Activated CD4-positive, alpha-beta T cell treated with anti-CD3 and anti-CD28 coated beads for 36 hours (primary cell): ENCODE data around the gene GSTT2B. TPM values are rescaled to one million over a fixed set of nuclear protein-coding genes. Genes with fewer than 3 reads are reported as not detected.
"Not testable (repeated sequence)": the region's sequence is repeated elsewhere in the genome, so short reads cannot be mapped to it uniquely, and the experiment has no call there.

Experiments used
- ATAC-seq: fragments of 200-7000 bp; cut with Tn5 transposase; one replicate; pipeline ENCODE4 v1.10.0; 2021; ENCODE audit warnings: mild to moderate bottlenecking, moderate library complexity
- CTCF ChIA-PET: fragments of 350-600 bp; sonication (Branson Sonifier 250); formaldehyde crosslinking; loops from one replicate; lab custom pipeline; 2021; ENCODE audit warnings: antibody characterized with exemption; lab: Charles Lee
- POLR2A ChIA-PET: fragments of 350-600 bp; sonication (Branson Sonifier 250); formaldehyde crosslinking; loops from one replicate; lab custom pipeline; 2021; ENCODE audit warnings: antibody characterized with exemption, inconsistent platforms; lab: Charles Lee
- DNase-seq: peaks from one replicate; pipeline ENCODE4 v3.0.0-alpha.2; 2020
- H3K27ac Mint-ChIP-seq: one replicate; pipeline ENCODE4 v1.8.0; 2021; ENCODE audit warnings: mixed read lengths
- H3K27me3 Mint-ChIP-seq: one replicate; pipeline ENCODE4 v1.8.0; 2021; ENCODE audit warnings: mixed read lengths
- H3K36me3 Mint-ChIP-seq: one replicate; pipeline ENCODE4 v1.8.0; 2021; ENCODE audit warnings: low read depth, mixed read lengths
- H3K4me1 Mint-ChIP-seq: one replicate; pipeline ENCODE4 v1.8.0; 2021; ENCODE audit warnings: mixed read lengths
- H3K4me3 Mint-ChIP-seq: one replicate; pipeline ENCODE4 v1.8.0; 2021; ENCODE audit warnings: mild to moderate bottlenecking, moderate library complexity, mixed read lengths
- H3K9me3 Mint-ChIP-seq: one replicate; pipeline ENCODE4 v1.8.0; 2021; ENCODE audit warnings: low read depth, mixed read lengths
- intact Hi-C, 2 experiments: fragments of 100-400 bp; cut with DNase I in 1 of 2; cut with micrococcal nuclease in 1 of 2; formaldehyde crosslinking; loops; one replicate each; pipeline versions ENCODE4 v1.14.2 to v1.15.1; 2022 to 2024; cut with DNase I, micrococcal nuclease
- total RNA-seq, 2 experiments: library from RNA; stranded (reverse); gene quantifications; one replicate each; pipeline ENCODE4 v1.2.3, GENCODE V29; 2021

The GSTT2B gene
- total RNA-seq, 2 experiments from 2014 or later = not detected

GRCh38 chr22:23910496-23911190 is 50.4 kb downstream of the GSTT2B start:
- no peak for DNase-seq
- Mint-ChIP-seq H3K27ac (no peak overlapping the region), H3K27me3 (no peaks in the 10 kb centered on the region), H3K36me3 (no peaks in the 10 kb centered on the region), H3K9me3 (no peaks in the 10 kb centered on the region), H3K4me3 (no peak overlapping the region), H3K4me1 (peaks cover 23% of the 10 kb centered on the region)
- intact Hi-C loops = loop anchor here in 1 of 2 experiments (5.0 kb wide), 1 partner anchor 53 kb away; the partner anchor contains the start of gene SLC2A11
- ATAC-seq = no peak
- CTCF ChIA-PET = interaction anchor here (0.7 to 2.4 kb wide), 3 partner anchors 10 to 16 kb away, joined by 4 to 11 read pairs (median 4); partner anchors contain the start of gene MIF
- POLR2A ChIA-PET = no interaction called here

DNA sequence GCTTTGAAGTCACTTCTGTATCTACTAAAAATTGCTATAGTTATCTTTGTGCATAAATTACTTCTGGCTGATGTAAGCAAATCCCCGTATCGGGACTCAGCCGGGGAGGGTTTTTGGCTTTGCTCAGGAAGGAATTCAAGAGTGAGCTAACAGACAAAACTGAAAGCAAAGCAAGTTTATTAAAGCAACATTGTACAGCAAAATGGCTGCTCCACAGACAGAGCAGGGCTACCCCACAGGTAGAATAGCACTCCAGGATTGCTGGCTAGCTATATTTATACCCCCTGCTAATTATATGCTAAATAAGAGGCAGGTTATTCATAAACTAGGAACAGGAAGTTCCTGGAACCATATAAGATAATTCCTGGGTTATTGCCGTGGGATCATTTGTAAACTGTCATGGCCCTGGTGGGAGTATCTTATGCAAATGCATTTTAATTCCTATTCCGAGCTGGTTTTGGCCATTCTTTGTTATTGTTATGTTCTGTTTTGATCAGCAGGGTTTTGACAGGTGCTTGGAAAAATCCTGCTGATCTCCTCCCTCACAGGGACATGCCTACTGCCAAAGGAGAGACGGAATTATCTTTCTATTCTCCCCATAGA is 51.6 kb downstream of the GSTT2B start:
- Mint-ChIP-seq H3K27ac (no peak overlapping the region), H3K4me1 (peaks cover 12% of the 10 kb centered on the region), H3K36me3 (no peaks in the 10 kb centered on the region), H3K9me3 (no peaks in the 10 kb centered on the region), H3K27me3 (no peaks in the 10 kb centered on the region), H3K4me3 (no peak overlapping the region)
- intact Hi-C loops = no loop called here
- CTCF ChIA-PET = interaction anchor here (0.8 to 2.4 kb wide), 4 partner anchors 11 to 15 kb away, joined by 3 to 11 read pairs (median 4); partner anchors contain the start of gene MIF
- ATAC-seq (no peak), DNase-seq (no peak)
- POLR2A ChIA-PET = interaction anchor here (0.7 kb wide), 1 partner anchor 526 kb away, joined by 4 read pairs; no protein-coding TSS in a partner anchor

DNA sequence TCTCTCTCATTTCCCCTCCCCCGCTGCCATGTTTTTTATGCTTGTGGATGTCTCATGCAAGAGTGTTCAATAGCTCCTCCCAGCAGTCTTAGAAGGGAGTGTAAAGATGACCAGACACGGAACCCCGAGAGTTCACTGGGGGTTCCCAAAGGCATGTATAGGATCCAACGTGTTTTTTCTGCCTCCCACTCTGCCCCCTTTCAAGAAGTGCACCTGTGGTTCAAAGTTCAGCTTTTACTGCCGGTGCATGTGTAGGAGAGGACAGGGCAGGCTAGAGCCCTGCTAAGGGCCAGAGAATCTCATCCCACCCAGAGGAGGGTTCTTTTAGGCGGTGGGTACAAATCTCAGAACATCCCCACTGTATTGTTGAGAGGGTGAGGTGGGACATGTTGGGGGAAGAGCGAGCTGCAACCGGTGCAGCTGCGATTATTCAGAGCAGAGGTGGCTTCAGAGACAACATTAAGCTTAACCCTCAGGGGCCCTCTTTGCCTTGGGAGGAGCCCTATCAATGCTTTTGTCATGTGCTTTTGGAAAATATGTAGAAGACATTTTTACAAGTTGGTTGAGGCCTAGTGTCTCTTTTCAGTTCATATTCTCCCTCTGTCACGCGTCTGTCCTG is 52.3 kb downstream of the GSTT2B start:
- CTCF ChIA-PET = interaction anchor here (0.8 to 2.4 kb wide), 3 partner anchors 11 to 14 kb away, joined by 3 to 11 read pairs (median 3); partner anchors contain the start of gene MIF
- intact Hi-C loops = no loop called here
- H3K4me1 Mint-ChIP-seq = peaks cover 8% of the 10 kb centered on the region
- H3K27me3 Mint-ChIP-seq = no peaks in the 10 kb centered on the region
- H3K4me3 Mint-ChIP-seq = no peak overlapping the region
- no peak for ATAC-seq
- POLR2A ChIA-PET = no interaction called here
- no peaks in the 10 kb centered on the region for H3K36me3 Mint-ChIP-seq
- H3K9me3 Mint-ChIP-seq = no peaks in the 10 kb centered on the region
- H3K27ac Mint-ChIP-seq = no peak overlapping the region
- DNase-seq = no peak

DNA sequence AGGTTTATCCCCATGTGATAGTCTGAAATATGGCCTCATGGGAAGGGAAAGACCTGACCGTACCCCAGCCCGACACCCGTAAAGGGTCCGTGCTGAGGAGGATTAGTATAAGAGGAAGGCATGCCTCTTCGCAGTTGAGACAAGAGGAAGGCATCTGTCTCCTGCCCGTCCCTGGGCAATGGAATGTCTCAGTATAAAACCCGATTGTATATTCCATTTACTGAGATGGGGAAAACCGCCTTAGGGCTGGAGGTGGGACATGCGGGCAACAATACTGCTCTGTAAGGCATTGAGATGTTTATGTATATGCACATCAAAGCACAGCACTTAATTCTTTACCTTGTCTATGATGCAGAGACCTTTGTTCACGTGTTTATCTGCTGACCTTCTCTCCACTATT is 53.6 kb downstream of the GSTT2B start:
- H3K27ac Mint-ChIP-seq, intact Hi-C loops, H3K4me1 Mint-ChIP-seq, H3K9me3 Mint-ChIP-seq, POLR2A ChIA-PET, H3K36me3 Mint-ChIP-seq, CTCF ChIA-PET, DNase-seq, H3K27me3 Mint-ChIP-seq, ATAC-seq, H3K4me3 Mint-ChIP-seq: not testable (repeated sequence)

Other genes starting within 250 kb of the GSTT2B start
- 1 to 10 TPM; 1.6 to 1.7 TPM for gene ZNF70, start 210.1 kb downstream of the GSTT2B start, total RNA-seq
- under 1 TPM in 1 of 2 experiments, not detected in 1; 0.80 TPM for gene VPREB3, start 206.8 kb downstream of the GSTT2B start, total RNA-seq
- gene C22orf15, start 198.2 kb downstream of the GSTT2B start, total RNA-seq = 1 to 10 TPM in 1 of 2 experiments, under 1 TPM in 1; 0.30 to 1.3 TPM
- 100 to 1,000 TPM; 131 to 134 TPM for gene CHCHD10, start 193.2 kb downstream of the GSTT2B start, total RNA-seq
- gene MMP11, start 188.3 kb downstream of the GSTT2B start, total RNA-seq = 1 to 10 TPM in 1 of 2 experiments, under 1 TPM in 1; 0.32 to 1.1 TPM
- gene SMARCB1, start 174.2 kb downstream of the GSTT2B start, total RNA-seq = 10 to 100 TPM; 78.2 to 95.2 TPM
- 1 to 10 TPM; 5.2 to 5.7 TPM for gene DERL3, start 122.2 kb downstream of the GSTT2B start, total RNA-seq
- 1 to 10 TPM; 7.6 to 7.7 TPM for gene SLC2A11, start 103.3 kb downstream of the GSTT2B start, total RNA-seq
- 1,000 to 10,000 TPM; 1,478 to 1,739 TPM for gene MIF, start 66.8 kb downstream of the GSTT2B start, total RNA-seq
- gene DDTL, start 5.7 kb upstream of the GSTT2B start, total RNA-seq = 1 to 10 TPM; 2.3 to 2.8 TPM
- 100 to 1,000 TPM in 1 of 2 experiments, 10 to 100 TPM in 1; 91.3 to 118 TPM for gene DDT, start 13.2 kb upstream of the GSTT2B start, total RNA-seq
- not detected for gene GSTT2, start 18.9 kb upstream of the GSTT2B start, total RNA-seq
- gene GSTT4, start 44.3 kb upstream of the GSTT2B start, total RNA-seq = not detected
- 100 to 1,000 TPM in 1 of 2 experiments, 10 to 100 TPM in 1; 95.9 to 102 TPM for gene CABIN1, start 50.1 kb upstream of the GSTT2B start, total RNA-seq
- under 1 TPM; 0.65 to 0.80 TPM for gene SUSD2, start 220.3 kb upstream of the GSTT2B start, total RNA-seq